Right forelimb (tissue), 1 donor: ENCODE results near the gene CHN1.

Source experiments
- DNase-seq: peaks from one replicate; pipeline ENCODE4 v3.0.0-alpha.2; 2018

CHN1 gene, protein sequence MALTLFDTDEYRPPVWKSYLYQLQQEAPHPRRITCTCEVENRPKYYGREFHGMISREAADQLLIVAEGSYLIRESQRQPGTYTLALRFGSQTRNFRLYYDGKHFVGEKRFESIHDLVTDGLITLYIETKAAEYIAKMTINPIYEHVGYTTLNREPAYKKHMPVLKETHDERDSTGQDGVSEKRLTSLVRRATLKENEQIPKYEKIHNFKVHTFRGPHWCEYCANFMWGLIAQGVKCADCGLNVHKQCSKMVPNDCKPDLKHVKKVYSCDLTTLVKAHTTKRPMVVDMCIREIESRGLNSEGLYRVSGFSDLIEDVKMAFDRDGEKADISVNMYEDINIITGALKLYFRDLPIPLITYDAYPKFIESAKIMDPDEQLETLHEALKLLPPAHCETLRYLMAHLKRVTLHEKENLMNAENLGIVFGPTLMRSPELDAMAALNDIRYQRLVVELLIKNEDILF

DNA sequence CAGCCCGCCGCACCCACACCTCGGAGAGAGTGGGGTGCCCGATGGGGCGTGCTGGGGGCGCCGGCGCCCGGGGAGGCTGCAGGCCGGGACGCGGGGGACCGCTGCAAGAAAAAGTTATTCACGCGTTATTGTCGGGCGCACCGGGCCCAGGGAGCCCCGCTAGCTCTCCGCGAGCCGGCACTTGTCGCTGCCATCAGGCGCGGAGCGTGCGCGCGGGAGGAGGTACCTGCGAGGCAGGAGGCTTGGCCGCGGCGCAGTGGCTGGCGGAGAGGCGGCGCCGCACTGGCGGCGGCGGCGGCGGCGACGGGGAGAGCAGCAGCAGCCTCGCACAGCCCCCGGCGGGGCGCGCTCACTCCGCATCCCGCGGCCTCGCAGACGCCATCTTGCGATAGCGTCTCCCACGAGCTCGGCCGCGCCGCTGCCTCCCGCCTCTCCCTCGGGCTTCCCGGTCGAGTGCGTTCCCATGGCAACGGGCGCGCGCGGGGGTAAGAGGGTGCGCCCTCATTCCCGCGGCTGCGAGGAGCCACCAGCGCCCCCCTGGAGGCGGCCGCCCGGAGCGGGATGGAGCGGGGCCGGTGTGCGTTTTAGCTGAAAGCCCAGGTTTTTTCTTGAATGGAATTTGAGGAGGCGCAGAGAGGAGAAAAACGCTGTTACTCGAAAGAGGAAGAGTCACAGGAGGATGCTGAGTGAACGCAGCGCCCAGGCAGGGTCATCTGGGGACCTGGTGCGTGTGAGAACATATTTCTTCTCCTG lies at the start of gene CHN1:
Gene CHN1 (minus strand): TSS at position 402 of the 753 bp plus-strand sequence. CDS start 469 bp downstream, outside the sequence.
- peak; percentile 83 for DNase-seq

GRCh38 chr2:175054340-175054739 lies 49.2 kb upstream of the CHN1 start:
- DNase-seq = no peak

DNA sequence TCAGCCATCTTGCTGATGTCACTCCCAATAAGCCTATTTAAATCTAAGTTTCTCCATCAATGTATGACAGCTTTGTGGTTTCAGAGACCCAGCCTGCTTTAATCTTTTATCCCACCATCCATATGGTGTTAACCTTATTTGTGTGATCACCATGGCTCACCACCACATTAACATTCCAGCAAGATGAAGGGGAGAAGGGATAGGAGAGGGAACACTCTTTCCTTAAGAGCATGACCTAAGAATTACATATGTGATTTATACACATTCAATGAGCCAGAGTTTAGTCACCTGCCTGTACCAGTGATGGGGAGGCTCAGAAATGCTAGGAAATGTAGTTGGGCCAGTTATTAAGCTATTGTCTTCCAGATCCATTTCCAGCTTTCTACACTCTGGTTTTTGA lies 44.5 kb upstream of the CHN1 start:
- DNase-seq = no peak

DNA sequence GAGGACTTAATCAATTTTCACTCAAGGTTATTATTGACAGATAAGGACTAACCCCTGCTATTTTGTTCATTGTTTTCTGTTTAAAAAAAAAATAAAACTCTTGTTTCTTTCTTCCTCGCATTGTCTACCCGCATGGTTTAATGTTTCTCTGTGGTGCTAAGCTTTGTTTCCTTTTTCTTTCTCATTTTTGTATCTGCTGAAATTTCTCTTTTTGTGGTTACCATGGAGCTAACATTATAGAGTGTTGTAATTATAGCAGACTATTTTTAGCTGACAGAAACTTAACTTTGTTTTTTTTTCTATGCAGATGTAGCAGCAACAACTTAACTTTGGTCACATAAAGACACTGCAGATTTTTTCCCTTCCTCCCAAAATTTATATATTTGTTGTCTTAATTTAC lies 43.1 kb upstream of the CHN1 start:
- no peak for DNase-seq

- DNase-seq = no peak
These were observed 34.3 kb upstream of the CHN1 start for GRCh38 chr2:175039490-175039889.

- DNase-seq = no peak
These were observed 33.9 kb upstream of the CHN1 start for GRCh38 chr2:175039031-175039430.

GRCh38 chr2:175037941-175038340 lies 32.8 kb upstream of the CHN1 start:
- no peak for DNase-seq

DNA sequence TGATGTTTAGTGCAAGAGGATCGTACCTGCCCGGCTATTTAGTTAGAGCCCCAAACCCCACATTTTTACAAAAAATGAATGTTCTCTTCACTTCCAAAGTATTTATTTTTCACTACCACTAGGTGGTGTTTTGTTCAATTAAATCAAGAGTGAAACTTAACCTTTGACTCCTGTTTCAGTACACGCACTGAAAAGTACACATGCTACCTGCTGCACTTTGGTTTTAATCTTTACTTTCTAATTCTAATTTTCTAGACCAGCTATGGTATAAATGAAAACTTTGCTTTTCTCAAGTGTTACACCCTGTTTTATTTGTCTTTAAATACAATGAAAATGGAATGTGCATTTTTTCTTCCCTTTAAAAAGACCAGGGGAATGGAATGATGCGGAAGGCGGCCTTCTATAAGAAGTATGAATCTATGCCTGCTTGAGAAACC lies 31.4 kb upstream of the CHN1 start:
- no peak for DNase-seq

DNA sequence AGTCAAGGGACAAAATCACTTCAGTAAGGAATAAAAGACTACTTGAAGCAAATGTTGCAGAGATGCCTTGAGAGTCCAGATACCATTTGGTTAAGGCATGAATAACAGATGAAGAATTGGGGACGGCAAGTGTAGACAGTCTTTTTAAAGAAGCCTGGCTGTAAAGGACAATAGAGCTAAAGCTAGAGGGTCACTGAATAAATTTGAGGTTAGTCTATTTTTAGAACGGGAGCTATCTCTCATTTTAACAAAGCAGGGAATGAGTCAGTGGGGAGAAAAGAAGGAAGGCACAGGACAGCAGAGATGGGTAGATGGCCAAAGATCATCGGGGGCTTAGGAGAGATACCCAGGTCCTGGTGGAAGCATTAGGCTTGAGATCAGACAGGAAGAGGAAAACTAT lies 30.6 kb upstream of the CHN1 start:
- no peak for DNase-seq

DNA sequence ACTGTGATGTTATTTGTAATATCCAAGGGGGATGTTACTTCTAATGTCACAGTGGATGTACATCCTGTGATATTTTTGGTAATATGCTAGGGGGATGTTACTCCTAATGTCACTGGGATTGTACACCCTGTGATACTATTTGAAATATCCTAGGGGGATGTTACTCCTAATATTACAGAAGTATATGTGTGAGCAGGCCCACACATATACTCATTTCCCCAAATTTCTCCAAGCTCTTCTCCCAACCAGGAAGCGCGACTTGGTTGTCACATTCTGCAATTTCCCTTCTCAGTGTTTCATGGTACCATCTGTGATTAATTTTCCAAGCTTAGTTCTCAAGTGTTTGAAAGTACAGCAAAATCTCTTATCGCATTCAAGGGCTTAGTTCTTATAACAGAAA lies 29.5 kb upstream of the CHN1 start:
- DNase-seq = no peak

DNA sequence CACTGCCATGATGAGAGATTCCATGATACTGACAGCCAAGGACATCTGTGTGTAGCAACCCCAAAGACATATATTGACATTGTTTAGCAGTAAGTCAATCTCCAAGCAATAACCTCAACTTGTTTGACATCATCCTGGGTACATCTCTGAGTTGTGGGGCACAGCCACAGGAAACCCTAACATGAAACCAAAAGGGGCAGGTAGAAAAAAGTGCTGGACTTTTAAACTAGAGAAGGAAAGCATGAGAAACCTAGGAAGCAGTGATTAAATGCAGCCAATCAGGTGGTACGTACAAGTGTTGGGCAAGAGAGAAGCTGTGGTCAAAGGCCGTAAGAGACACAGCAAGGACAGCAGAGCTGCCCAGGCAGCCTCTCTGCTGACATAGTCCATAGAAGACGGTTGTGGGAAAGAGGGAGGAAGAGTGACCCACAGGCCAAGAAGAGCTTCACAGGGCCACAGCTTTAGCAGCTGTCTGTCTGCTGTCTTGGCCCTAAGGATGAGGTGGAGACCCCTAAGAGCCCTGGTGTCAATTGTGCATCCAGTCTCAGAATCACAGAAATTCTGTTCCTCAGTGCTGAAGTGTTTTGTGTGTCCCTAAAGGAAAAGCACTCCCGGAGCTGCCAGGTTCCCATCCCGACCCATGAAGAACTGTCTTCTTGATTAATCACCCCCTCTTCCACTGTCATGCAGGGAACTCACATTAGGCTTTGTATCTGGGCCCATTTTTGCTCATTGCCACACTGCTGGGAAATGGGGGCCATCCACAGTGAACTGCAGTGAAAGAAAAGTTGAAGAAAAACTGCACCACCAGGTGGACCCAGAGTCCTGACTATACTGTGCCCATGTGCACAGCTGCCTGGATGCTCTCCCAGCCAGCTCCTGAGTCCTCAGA lies 25.4 kb upstream of the CHN1 start:
- no peak for DNase-seq

DNA sequence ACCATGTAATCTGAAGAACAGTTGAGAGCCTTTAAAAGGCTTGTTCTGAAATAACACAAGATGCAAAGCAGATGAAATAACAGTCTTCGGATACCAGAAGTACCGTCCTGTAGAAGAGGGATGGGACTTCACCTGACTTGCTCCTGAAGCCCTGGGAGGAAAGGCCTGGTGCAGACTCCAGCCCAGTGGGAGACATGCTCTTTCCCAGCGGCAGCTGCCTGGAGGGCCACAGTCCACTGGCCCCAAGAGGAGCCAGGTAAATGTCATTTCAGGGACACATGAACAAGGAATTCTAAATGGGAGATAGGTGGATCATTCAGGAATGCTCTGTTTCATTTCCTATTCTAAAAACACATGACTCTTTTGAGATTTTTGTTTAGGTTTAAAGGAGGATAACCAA lies 22.6 kb upstream of the CHN1 start:
- no peak for DNase-seq

- no peak for DNase-seq
These were observed 21.2 kb upstream of the CHN1 start for GRCh38 chr2:175026385-175026784.

DNA sequence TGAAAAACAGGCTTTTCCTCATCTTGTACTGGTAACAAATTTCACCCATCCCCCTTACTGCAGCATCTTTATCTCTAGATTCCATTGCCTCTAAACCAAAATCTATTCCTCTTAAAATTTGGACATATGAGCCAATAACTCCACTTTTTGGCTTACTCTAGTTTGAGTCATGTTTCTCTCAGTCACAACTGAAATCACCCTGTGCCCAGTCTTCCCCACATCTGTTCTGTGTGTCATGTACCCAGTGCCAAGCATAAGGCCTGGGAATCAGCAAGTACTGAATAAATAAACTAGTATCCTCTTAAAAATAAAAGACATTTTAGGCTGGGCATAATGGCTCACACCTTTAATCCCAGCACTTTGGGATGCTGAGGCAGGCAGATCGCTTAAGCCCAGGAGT lies 20.8 kb upstream of the CHN1 start:
- no peak for DNase-seq

DNA sequence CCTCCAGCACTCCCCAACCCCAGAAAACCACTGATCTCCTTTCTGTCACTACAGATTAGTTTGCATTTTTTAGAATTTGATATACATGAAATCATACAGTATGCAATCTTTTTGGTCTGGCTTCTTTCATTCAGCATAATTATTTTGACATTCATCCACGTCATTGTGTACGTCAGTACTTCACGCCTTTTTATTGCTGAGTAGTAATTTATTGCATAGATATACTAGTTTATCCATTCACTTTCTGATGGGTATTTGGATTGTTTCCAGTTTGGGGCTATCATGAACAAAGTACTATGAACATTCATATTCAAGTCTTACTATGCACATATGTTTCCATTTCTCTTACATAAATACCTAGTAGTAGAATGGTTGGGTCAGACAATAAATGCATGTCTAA lies 20.1 kb upstream of the CHN1 start:
- no peak for DNase-seq

DNA sequence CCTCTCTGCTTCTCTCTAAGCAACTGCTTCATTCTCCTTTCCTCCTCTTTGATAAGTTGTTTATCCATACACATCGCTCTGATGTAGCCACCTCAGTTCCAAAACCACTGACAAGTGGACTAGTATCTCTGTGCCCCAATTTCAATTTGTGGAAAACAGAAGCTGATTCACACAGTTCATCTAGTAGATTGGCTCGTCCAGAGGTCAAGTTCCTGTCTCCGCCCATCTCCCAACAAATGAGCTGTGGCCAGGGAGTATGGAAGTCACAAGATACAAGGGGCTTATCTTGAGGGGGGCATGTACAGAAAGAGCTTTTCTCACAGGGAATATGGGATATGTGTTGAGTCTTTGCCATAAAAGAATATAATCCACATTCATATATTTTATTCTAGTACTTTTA lies 17.7 kb upstream of the CHN1 start:
- DNase-seq = no peak

GRCh38 chr2:175019566-175020327 lies 14.6 kb upstream of the CHN1 start:
- DNase-seq = no peak

DNA sequence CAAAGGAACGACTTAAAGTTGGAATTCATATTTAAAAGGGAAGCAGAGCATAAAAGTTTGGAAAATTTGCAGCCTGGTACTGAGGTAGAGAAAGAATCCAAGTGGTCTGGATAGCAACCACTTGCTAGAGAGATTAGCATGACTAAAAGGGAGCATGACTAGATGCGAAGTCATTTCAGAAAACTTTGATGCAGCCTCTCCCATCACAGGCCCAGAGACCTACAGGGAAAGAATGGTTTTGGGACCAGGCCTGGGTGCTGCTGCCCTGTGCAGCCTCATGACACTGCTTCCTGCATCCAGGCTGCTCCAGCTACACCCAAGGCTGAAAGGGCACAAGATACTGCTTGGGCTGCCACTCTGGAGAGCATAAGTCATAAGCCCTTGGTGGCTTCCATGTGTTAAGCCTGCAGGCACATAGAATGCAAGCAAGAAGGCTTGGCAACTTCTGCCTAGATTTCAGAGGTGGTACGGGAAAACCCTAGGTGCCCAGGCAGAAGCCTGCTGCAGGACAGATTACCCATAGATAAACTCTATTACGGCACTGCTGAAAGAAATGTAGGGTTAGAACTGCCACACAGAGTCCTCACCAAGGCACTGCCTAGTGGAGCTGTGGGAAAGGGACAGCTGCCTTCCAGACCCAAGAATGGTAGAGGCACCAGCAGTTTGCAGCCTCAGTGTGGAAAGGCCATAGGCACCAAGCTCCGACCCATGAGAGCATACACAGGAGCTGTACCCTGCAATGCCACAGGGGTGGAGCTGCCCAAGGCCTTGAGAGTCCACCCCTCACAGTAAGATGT lies 12.6 kb upstream of the CHN1 start:
- DNase-seq = no peak

- DNase-seq = no peak
These were observed 10.2 kb upstream of the CHN1 start for GRCh38 chr2:175015340-175015739.

DNA sequence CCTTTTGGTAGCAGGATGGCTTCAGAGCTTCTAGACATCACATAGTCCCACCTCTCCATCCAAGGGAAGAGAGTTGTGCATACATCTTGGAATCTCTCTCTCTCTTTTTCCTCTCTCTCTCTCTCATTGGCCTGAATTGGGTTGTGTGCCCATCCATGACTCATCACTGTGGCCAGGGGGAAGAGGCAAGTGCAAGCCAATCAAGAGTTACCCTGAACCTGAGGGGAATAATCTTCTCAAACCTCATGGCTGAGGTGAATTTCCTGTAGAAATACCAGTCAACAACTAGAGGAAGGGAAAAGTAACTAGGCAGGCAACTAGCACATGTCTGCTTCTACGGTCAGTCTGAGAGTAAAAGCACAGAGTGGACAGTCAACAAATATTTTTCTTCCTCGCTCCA lies 7.3 kb upstream of the CHN1 start:
- DNase-seq = no peak

DNA sequence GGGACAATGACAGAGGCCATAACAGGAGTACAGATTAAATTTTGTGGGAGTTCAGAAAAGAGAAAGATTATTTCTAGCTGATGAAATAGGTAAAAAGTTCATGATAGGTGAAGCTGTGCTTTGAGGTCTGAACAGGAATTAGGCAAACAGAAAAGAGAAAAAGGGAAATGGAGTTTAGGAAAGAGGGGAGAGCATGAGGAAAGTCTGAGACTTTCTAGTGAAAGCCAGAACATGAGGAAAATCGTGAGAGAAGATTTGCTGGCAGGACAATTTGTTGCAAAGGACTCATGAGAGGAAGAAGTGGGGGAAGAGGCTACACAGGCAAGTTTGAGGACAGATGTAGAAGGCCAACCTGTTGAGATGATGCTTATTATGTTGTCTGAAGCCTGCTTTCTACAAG lies 6.3 kb upstream of the CHN1 start:
- no peak for DNase-seq

DNA sequence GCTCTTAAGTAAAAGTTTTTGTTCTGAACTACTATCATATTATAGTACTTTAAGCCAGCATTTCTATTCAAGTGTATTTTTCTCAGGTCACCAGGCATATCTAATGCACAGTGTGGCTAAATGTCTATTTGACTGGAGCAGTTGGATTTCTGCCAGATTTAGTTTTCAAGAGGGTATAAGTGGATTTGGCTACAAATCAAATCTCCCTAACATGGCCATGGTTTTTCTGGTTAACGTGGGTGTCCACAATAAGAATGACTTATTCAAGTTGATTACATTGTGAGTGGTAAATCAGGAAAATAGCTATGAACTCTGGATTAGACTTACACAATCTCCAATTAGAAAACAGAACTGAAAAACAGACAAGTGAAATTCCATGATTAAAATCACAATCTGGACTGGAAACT lies 5.7 kb upstream of the CHN1 start:
- DNase-seq = no peak
